Measurements from ENCODE around the gene KRTAP10-2.

Gene KRTAP10-2

DNA sequence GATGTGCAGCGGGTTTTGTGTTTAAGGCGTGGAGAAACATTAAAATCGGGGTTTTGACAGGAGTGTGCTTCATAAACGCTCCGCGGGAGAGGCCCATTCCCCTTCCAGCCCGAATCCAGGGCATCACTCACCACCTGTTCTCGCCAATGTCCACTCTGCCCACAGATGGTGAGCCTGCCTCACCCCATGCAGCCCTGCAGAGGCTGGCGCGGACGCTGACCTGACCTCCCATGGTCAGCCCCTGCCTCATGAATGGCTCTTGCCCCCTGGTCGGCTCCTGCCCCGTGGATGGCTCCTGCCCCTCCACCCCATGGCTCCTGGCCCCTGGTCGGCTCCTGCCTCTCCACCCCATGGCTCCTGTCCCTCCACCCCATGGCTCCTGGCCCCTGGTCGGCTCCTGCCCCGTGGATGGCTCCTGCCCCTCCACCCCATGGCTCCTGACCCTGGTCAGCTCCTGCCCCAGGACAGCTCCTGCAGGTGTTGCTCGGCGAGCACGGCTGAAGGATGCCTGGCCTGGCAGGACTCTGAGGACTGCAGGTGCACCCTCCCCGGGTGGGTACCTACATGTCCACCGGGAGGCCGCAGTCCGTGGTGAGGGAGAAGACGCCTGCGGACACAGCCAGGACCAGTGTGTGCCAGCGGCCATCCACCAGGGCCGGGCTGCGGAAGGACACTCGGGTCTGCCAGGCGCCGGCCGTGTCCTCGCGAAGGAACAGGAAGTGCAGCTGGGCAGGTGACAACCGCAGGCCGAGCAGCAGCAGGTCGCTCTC, 18.0 kb downstream of the KRTAP10-2 start:
- Histone ChIP-seq H3K9me3 (ENCODE audit: control insufficient read depth, low read length) (no peaks in the 10 kb centered on the region), H3K27ac (no peak overlapping the region), H3K4me2 (ENCODE audit: low read length) (no peak overlapping the region), H3K4me3 (ENCODE audit: low read depth, low read length) (no peak overlapping the region), H3K27me3 (ENCODE audit: control insufficient read depth, insufficient read depth, low read length) (no peaks in the 10 kb centered on the region), H2AFZ (no peak overlapping the region), H3K4me1 (no peaks in the 10 kb centered on the region), H3K79me2 (no peaks in the 10 kb centered on the region), H3K36me3 (ENCODE audit: control insufficient read depth, insufficient read depth, low read length) (no peaks in the 10 kb centered on the region), H3K9ac (no peak overlapping the region)
- TF ChIP-seq, protein P1, sequence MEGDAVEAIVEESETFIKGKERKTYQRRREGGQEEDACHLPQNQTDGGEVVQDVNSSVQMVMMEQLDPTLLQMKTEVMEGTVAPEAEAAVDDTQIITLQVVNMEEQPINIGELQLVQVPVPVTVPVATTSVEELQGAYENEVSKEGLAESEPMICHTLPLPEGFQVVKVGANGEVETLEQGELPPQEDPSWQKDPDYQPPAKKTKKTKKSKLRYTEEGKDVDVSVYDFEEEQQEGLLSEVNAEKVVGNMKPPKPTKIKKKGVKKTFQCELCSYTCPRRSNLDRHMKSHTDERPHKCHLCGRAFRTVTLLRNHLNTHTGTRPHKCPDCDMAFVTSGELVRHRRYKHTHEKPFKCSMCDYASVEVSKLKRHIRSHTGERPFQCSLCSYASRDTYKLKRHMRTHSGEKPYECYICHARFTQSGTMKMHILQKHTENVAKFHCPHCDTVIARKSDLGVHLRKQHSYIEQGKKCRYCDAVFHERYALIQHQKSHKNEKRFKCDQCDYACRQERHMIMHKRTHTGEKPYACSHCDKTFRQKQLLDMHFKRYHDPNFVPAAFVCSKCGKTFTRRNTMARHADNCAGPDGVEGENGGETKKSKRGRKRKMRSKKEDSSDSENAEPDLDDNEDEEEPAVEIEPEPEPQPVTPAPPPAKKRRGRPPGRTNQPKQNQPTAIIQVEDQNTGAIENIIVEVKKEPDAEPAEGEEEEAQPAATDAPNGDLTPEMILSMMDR (IDR thresholded peaks at IDR 0.05): no peak

DNA sequence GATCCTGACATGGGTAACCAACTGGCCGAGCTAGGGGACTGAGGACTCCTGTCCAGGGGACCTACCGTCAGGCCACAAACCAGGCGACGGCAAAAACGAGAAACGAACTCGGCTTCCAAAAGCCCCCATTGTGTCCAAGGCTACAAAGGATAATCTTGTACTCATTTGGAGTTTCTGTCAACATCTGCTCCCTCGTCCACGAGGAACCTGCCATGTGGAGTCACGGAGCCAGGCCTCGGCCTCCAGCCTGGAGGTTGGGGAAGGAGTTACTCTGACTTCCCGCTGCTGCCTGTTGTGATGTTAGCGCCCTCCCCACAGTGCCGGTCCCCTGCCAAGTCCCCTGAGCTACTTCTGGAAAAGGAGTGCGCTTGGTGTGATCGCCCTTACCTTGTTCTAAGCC, 18.6 kb downstream of the KRTAP10-2 start:
- no peak overlapping the region for H3K4me3 ChIP-seq (ENCODE audit: low read depth, low read length)
- H3K9me3 ChIP-seq (ENCODE audit: control insufficient read depth, low read length): no peaks in the 10 kb centered on the region
- no peak overlapping the region for H3K9ac ChIP-seq
- H3K79me2 ChIP-seq: no peaks in the 10 kb centered on the region
- no peaks in the 10 kb centered on the region for H3K27me3 ChIP-seq (ENCODE audit: control insufficient read depth, insufficient read depth, low read length)
- no peak overlapping the region for H3K4me2 ChIP-seq (ENCODE audit: low read length)
- no peak overlapping the region for H3K27ac ChIP-seq
- TF ChIP-seq, protein P1 (IDR thresholded peaks at IDR 0.05): no peak
- H3K4me1 ChIP-seq: no peaks in the 10 kb centered on the region
- H2AFZ ChIP-seq: no peak overlapping the region
- H3K36me3 ChIP-seq (ENCODE audit: control insufficient read depth, insufficient read depth, low read length): no peaks in the 10 kb centered on the region

DNA sequence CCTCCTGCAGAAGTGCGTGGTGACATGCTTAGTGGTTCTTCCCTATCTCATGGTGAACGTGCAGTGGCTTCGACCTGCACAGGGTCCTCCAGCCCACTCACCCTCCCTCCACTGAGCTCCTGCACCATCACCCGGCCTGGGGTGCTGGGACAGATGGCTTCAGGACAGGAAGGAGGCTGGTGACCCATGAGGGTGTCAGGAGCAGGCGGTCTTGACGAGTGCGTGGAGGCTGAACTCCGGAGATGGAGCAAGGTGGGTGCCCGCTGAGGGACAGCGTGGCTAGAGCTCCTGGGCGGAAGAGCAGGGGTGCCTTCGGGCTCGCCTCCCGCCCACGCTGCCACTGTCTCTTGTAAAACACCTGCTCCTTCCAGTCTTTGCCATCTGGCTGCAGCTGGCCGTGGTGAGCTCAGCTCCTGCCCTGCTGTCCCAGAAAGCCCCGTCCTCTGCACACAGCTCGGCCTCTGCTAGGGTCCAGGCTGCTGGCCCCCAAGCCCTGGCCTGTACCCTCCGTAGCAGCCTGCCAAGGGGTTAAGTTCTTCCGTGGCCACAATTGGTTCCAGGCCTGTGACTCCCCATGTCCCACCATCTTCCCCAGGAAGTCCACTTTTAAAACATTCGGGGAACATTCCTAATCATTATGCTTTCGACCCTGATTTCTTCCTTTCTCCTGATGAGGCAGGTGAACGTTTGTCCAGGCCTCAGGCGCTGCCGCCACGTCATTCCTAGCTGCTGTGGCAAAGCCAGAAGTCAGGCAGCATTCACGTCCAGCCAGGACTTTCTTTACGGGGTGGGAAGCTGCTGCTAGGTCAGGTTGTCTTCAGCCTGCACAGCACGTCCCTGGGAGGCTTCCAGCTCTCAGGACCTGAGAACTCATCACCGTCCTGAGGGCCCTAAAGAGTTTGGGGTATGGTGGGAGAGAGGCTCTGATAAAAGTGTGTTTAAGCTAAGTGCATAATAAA, 19.4 kb downstream of the KRTAP10-2 start:
- Histone ChIP-seq H2AFZ (no peak overlapping the region), H3K4me3 (ENCODE audit: low read depth, low read length) (no peak overlapping the region), H3K4me2 (ENCODE audit: low read length) (no peak overlapping the region), H3K9me3 (ENCODE audit: control insufficient read depth, low read length) (no peaks in the 10 kb centered on the region), H3K9ac (no peak overlapping the region), H3K36me3 (ENCODE audit: control insufficient read depth, insufficient read depth, low read length) (no peaks in the 10 kb centered on the region), H3K27me3 (ENCODE audit: control insufficient read depth, insufficient read depth, low read length) (no peaks in the 10 kb centered on the region), H3K27ac (no peak overlapping the region), H3K79me2 (no peaks in the 10 kb centered on the region), H3K4me1 (no peaks in the 10 kb centered on the region)
- TF ChIP-seq, protein P1 (IDR thresholded peaks at IDR 0.05): no peak

DNA sequence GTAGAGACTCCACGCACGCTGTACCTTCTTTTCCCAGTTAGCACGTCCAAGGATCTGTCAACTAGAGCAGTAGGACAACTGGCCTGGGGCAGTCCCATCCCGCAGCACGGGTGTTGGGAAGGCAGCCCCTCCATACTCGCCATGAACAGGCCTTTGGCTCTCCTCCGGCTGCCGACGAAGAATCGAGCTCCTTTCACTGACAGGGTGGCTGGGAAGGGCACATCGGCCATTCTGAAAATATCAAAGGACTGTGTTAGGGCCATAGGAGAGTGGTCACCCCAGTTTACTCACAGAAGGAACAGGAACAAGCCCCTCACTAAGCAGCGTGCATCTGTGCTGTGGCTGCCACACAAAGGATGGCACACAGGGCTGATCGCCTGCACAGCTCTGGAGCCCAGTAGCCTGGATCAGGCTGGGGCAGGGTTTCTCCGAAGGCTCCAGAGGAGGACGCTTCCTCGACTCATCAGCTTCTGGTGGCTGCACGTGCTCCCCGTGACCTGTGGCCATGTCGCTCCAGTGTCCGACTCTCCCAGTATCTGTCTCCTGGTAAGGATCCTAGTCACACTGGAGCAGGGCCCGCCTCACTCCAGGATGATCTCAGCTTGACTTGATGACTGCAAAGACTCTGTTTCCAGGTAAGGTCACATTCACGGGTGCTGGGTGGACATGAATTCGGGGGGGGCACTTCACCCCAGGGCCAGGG, 20.3 kb downstream of the KRTAP10-2 start:
- Histone ChIP-seq H3K79me2 (no peaks in the 10 kb centered on the region), H3K36me3 (ENCODE audit: control insufficient read depth, insufficient read depth, low read length) (no peaks in the 10 kb centered on the region), H3K4me2 (ENCODE audit: low read length) (no peak overlapping the region), H3K4me3 (ENCODE audit: low read depth, low read length) (no peak overlapping the region), H3K4me1 (no peaks in the 10 kb centered on the region), H3K27me3 (ENCODE audit: control insufficient read depth, insufficient read depth, low read length) (no peaks in the 10 kb centered on the region), H2AFZ (no peak overlapping the region), H3K27ac (no peak overlapping the region), H3K9me3 (ENCODE audit: control insufficient read depth, low read length) (no peaks in the 10 kb centered on the region), H3K9ac (no peak overlapping the region)
- TF ChIP-seq, protein P1 (IDR thresholded peaks at IDR 0.05): no peak

Data from parathyroid adenoma (tissue), 2 donors.